Common myeloid progenitor, CD34-positive (primary cell): Measurements from ENCODE around the gene CERT1.
"Not testable (repeated sequence)": the region's sequence is repeated elsewhere in the genome, so short reads cannot be mapped to it uniquely, and the experiment has no call there.

ENCODE experiments used
- CTCF ChIA-PET: fragments of 350-600 bp; sonication (Branson Sonifier 250); formaldehyde crosslinking; loops from one replicate; lab custom pipeline; 2021; ENCODE audit warnings: antibody characterized with exemption; lab: Charles Lee
- POLR2A ChIA-PET: fragments of 350-600 bp; sonication (Branson Sonifier 250); formaldehyde crosslinking; loops from one replicate; lab custom pipeline; 2021; ENCODE audit warnings: antibody characterized with exemption; lab: Charles Lee
- DNase-seq, 3 donors: peaks; one replicate each; pipeline versions ENCODE4 v3.0.0 to v3.0.0-alpha.2; 2013
- H3K27ac ChIP-seq, 2 experiments: 1 replicate in 1 of 2; 2 replicates in 1 of 2; pipeline ENCODE4 v1.7.0; 2013; ENCODE audit warnings: inconsistent platforms in 2 of 2, low read length in 2 of 2, mild to moderate bottlenecking in 2 of 2, low read depth in 1 of 2, moderate library complexity in 1 of 2; ENCODE audit not compliant: severe bottlenecking in 2 of 2, insufficient read depth in 1 of 2, poor library complexity in 1 of 2
- H3K27me3 ChIP-seq, 5 experiments: replicated peaks in 2 of 5; 1 replicate in 3 of 5; 2 replicates in 2 of 5; pipeline versions ENCODE4 v1.6.1 to v1.7.0; 2013; ENCODE audit warnings: low read length in 4 of 5, mild to moderate bottlenecking in 2 of 5, moderate library complexity in 2 of 5, inconsistent platforms in 1 of 5; ENCODE audit not compliant: insufficient read depth in 5 of 5, control insufficient read depth in 4 of 5
- H3K36me3 ChIP-seq, 4 experiments: 1 replicate in 2 of 4; 2 replicates in 2 of 4; pipeline versions ENCODE4 v1.6.1 to v1.7.0; 2013; ENCODE audit warnings: low read length in 3 of 4, control low read depth in 1 of 4, mild to moderate bottlenecking in 1 of 4; ENCODE audit not compliant: control insufficient read depth in 4 of 4, insufficient read depth in 4 of 4
- H3K4me1 ChIP-seq, 4 experiments: 1 replicate in 3 of 4; 2 replicates in 1 of 4; pipeline versions ENCODE4 v1.6.1 to v1.7.1; 2013; ENCODE audit warnings: low read length in 3 of 4, mild to moderate bottlenecking in 3 of 4, control low read depth in 1 of 4, inconsistent platforms in 1 of 4, moderate library complexity in 1 of 4; ENCODE audit not compliant: control insufficient read depth in 4 of 4, insufficient read depth in 4 of 4; ENCODE audit errors: control extremely low read depth in 1 of 4
- H3K4me3 ChIP-seq, 7 experiments: 1 replicate in 4 of 7; 2 replicates in 3 of 7; pipeline versions ENCODE4 v1.5.1 to v1.7.0; 2013; ENCODE audit warnings: mild to moderate bottlenecking in 7 of 7, low read length in 6 of 7, moderate library complexity in 6 of 7, inconsistent platforms in 2 of 7, low read depth in 2 of 7, control low read depth in 1 of 7; ENCODE audit not compliant: insufficient read depth in 4 of 7, control insufficient read depth in 1 of 7; ENCODE audit errors: extremely low read depth in 1 of 7
- H3K9me3 ChIP-seq, 5 experiments: 1 replicate in 4 of 5; 2 replicates in 1 of 5; pipeline versions ENCODE4 v1.6.1 to v1.7.1; 2013; ENCODE audit warnings: low read length in 4 of 5, mild to moderate bottlenecking in 2 of 5, inconsistent platforms in 1 of 5, low read depth in 1 of 5, moderate library complexity in 1 of 5; ENCODE audit not compliant: control insufficient read depth in 4 of 5, insufficient read depth in 2 of 5; ENCODE audit errors: control extremely low read depth in 1 of 5
- WGBS: methylation state at CpG from one replicate; pipeline ENCODE4 v1.1.5; 2013; ENCODE audit not compliant: insufficient coverage; 5-methylcytosine and 5-hydroxymethylcytosine counted together

Gene CERT1

GRCh38 chr5:75338408-75338807, 173.0 kb downstream of the CERT1 start:
- peak overlapping the region in 6 of 7 experiments; percentile 56 to 96 (median 82) for H3K4me3 ChIP-seq
- no CpG with 5 or more reads among the region's 2 CpGs for WGBS
- H3K27me3 ChIP-seq: no peaks in the 10 kb centered on the region
- H3K4me1 ChIP-seq: peaks cover 9 to 36% (median 20%) of the 10 kb centered on the region in 4 experiments
- CTCF ChIA-PET: no interaction called here
- DNase-seq: no peak
- peaks cover 0 to 16% (median 2%) of the 10 kb centered on the region in 4 experiments for H3K36me3 ChIP-seq
- POLR2A ChIA-PET: interaction anchor here (0.6 kb wide), 1 partner anchor 555 kb away, joined by 5 read pairs; no protein-coding TSS in a partner anchor
- H3K27ac ChIP-seq: peak overlapping the region in 1 of 2 experiments; percentile 93
- H3K9me3 ChIP-seq: no peaks in the 10 kb centered on the region

GRCh38 chr5:75337366-75338021, 173.9 kb downstream of the CERT1 start:
- no peaks in the 10 kb centered on the region for H3K9me3 ChIP-seq
- no peaks in the 10 kb centered on the region for H3K27me3 ChIP-seq
- ChIA-PET POLR2A (interaction anchor here (0.6 to 0.8 kb wide), 3 partner anchors 9 to 174 kb away, joined by 3 to 7 read pairs (median 3); partner anchors contain the start of genes CERT1 and POLK), CTCF (interaction anchor here (0.9 to 1.0 kb wide), 2 partner anchors 43 to 101 kb away, joined by 3 read pairs; partner anchors contain the start of gene ANKRD31)
- peak overlapping the region; percentile 77 to 93 for H3K27ac ChIP-seq
- 0% methylated on average over 47 of the region's 50 CpGs for WGBS
- H3K4me1 ChIP-seq: peaks cover 9 to 36% (median 20%) of the 10 kb centered on the region in 4 experiments
- H3K36me3 ChIP-seq: peaks cover 0 to 9% (median 0%) of the 10 kb centered on the region in 4 experiments
- DNase-seq: peak in 2 of 3 donors; percentile 56 to 65
- H3K4me3 ChIP-seq: peak overlapping the region; percentile 56 to 96 (median 79)

GRCh38 chr5:75336615-75337336, 174.7 kb downstream of the CERT1 start, which contains the start of gene HMGCR:
HMGCR (plus strand) TSS chr5:75337220; CDS start chr5:75342606, 5,386 bp downstream.
- ChIA-PET CTCF (interaction anchor here (0.9 to 1.0 kb wide), 3 partner anchors 16 to 100 kb away, joined by 3 to 5 read pairs (median 3); partner anchors contain the start of gene ANKRD31), POLR2A (interaction anchor here (0.6 to 0.8 kb wide), 3 partner anchors 141 to 344 kb away, joined by 3 to 7 read pairs (median 4); partner anchors contain the start of genes CERT1 and POLK)
- Histone ChIP-seq H3K4me1 (peaks cover 9 to 36% (median 20%) of the 10 kb centered on the region in 4 experiments), H3K27me3 (no peaks in the 10 kb centered on the region), H3K9me3 (no peaks in the 10 kb centered on the region), H3K36me3 (peaks cover 0 to 7% (median 0%) of the 10 kb centered on the region in 4 experiments), H3K4me3 (peak within 1 kb of the TSS; percentile 56 to 96 (median 79)), H3K27ac (peak within 1 kb of the TSS; percentile 77 to 93)
- DNase-seq: peak; percentile 99 to 100 (median 99)
- WGBS: under 1% methylated on average over 49 of the region's 56 CpGs

GRCh38 chr5:75335952-75336614, 175.3 kb downstream of the CERT1 start:
- DNase-seq: peak in 1 of 3 donors; percentile 38
- WGBS: 15% methylated on average over 11 of the region's 12 CpGs

GRCh38 chr5:75335486-75335885, 175.9 kb downstream of the CERT1 start:
- Histone ChIP-seq H3K36me3 (peaks cover 0 to 2% (median 0%) of the 10 kb centered on the region in 4 experiments), H3K27me3 (no peaks in the 10 kb centered on the region), H3K4me1 (peaks cover 9 to 33% (median 20%) of the 10 kb centered on the region in 4 experiments), H3K27ac (no peak overlapping the region), H3K9me3 (no peaks in the 10 kb centered on the region), H3K4me3 (peak overlapping the region in 1 of 7 experiments; percentile 77)
- 100% methylated on average over 1 of the region's 2 CpGs for WGBS
- ChIA-PET POLR2A (no interaction called here), CTCF (no interaction called here)
- DNase-seq: no peak

More at GRCh38 chr5:75335952-75336614, 175.3 kb downstream of the CERT1 start:
- H3K4me3 ChIP-seq: peak overlapping the region; percentile 56 to 96 (median 79)
- peaks cover 0 to 7% (median 0%) of the 10 kb centered on the region in 4 experiments for H3K36me3 ChIP-seq
- CTCF ChIA-PET: interaction anchor here (1.0 kb wide), 1 partner anchor 15 kb away, joined by 5 read pairs; no protein-coding TSS in a partner anchor
- no peaks in the 10 kb centered on the region for H3K9me3 ChIP-seq
- H3K27ac ChIP-seq: peak overlapping the region; percentile 64 to 93
- H3K4me1 ChIP-seq: peaks cover 9 to 36% (median 20%) of the 10 kb centered on the region in 4 experiments
- POLR2A ChIA-PET: interaction anchor here (0.7 kb wide), 1 partner anchor 345 kb away, joined by 4 read pairs; no protein-coding TSS in a partner anchor
- H3K27me3 ChIP-seq: no peaks in the 10 kb centered on the region

GRCh38 chr5:75334413-75334812, 177.0 kb downstream of the CERT1 start:
- H3K4me3 ChIP-seq, POLR2A ChIA-PET, H3K27me3 ChIP-seq, H3K27ac ChIP-seq, DNase-seq, H3K9me3 ChIP-seq, H3K36me3 ChIP-seq: not testable (repeated sequence)
- H3K4me1 ChIP-seq: peaks cover 9 to 24% (median 19%) of the 10 kb centered on the region in 4 experiments
- WGBS: 79% methylated on average over 3 of the region's 10 CpGs
- CTCF ChIA-PET: interaction anchor here (1.0 kb wide), 1 partner anchor 10 kb away, joined by 5 read pairs; no protein-coding TSS in a partner anchor
